ENCODE results near the gene USP31. TPM values are rescaled to one million over a fixed set of nuclear protein-coding genes. Genes with fewer than 3 reads are reported as not detected.

Gene USP31
- total RNA-seq, 1 donor from 2014 or later: 10.1 TPM

DNA sequence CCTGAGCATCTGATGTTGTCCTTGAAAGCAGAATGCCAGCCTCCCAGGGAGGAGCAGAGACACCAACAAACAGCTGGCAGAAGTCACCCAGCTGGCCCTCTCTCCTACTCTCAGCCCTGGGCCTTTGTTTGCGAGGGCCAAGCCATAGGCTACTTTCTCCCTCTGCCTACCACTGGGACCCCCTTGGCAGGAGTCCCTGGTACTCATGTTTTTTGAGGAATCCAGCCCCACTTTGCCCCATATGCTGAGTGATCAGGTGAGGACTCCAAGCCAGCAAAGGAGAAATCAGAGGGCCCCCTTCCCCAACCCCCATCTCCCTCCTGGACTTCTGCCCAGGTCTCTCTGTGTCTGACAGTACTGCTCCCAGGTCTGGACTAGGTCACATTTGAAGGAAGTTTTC lies 121.9 kb downstream of the USP31 start:
- DNase-seq (ENCODE audit: low spot score) (no peak), ATAC-seq (no peak)

DNA sequence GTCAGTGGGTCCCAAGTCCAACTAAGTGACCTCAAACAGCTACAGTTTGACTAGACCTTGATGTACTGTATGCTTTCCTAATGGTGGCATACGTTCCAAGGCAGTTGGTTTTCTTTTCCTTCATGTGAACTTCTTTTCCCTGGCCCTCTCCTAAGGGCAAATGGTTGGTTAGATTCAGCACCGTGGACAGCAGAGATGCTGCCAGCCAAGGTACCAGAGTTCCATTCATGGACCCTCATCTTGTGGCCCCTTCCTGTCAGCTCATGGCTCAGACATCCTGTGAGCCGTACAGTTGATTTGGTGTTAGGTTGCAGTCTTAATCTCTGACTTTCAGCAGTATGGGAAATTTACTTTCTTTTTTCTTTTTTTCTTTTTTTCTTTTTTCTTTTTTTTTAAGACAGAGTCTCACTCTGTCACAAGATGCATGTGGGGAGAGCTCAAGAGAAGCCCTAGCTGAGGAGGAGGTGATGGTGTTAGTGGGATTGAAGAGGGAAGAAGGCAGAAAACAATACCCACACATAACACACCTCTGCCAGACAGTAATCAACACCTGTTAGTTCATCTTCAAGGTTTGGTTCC lies 122.4 kb downstream of the USP31 start:
- ATAC-seq: peak; percentile 41

DNA sequence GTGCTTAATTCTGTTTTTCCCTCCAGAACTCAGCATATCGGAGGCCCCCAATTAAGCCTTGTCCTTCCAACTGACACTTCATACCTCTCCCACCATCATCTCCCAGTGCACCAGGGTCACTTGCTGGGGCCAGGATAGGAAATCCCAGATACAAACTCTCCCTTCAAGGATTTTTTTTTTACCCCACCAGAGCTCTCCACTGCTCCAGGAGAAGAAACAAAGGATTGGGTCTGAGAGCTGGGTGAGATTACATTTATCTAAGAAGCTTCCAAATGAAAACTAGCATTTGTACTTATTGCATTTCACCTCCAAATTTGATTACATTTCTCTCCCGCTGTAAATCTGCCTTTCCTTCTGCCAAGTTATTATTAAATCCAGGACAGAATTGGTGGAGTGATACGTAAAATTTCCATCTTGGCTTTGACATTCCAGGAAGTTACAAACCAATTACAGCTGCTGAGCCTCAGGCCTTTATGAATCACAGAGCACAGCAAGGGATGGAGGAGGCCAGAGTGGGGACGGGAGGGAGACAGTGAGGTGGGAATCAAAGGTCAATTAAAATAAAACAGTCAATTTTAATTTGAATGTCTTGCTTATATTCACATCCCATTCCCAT lies 123.5 kb downstream of the USP31 start:
- DNase-seq (ENCODE audit: low spot score) (no peak), ATAC-seq (no peak)

More for the DNA sequence above, 122.4 kb downstream of the USP31 start:
- no peak for DNase-seq (ENCODE audit: low spot score)

DNA sequence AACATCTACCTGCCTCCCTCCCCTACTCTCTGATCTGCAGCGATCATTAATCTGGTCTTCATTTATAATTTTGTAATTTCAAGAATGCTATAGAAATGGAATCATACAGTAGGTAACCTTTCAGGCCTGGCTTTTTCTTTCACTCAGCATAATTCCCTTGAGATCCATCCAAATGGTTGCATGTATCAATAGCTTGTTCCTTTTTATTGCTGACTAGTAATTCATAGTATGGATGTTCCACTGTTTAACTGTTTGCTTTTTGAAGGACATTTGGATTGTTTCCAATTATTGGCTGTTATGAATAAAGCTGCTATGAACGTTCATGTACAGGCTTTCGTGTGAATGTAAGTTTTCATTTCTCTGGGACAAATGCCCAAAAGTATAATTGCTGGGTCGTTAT lies 125.2 kb downstream of the USP31 start:
- ATAC-seq: no peak
- no peak for DNase-seq (ENCODE audit: low spot score)

DNA sequence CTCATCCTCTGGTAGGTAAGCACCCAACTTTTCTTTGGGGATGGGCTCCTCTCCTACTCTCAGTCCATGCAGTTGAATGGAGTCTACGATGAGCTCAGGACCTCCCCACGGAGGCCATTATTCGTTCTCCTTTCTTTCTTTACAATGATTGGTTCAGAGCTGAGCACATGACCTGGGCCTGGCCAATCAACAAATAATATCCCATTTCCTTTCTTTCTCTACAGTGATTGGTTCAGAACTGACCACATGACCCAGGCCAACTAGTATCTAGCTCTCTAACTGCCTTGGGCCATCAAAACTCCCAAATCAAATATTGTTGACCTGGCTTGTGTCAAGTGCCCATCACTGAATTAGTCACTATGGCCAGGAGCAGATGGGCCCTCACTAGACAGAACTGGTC lies 129.2 kb downstream of the USP31 start:
- DNase-seq (ENCODE audit: low spot score): no peak
- ATAC-seq: no peak

DNA sequence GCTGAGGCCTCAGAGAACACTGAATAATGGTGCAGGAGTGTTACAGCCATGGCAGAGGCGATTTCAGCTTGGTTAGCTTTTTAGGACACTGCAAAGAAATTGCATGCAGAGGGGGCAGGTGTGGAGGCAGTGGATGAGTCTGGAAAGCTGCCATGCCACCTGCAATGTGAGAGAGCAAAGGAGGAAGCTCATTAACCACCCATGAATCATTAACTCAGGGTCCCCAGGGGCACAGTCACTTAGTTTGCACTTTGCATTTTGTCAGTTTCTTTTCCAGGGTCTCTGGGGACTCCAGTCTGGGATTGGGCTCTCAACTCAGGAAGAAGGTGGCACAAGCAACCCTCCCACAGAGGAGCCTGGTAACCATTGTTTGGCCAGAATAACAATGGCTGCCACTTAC lies 132.9 kb downstream of the USP31 start:
- no peak for DNase-seq (ENCODE audit: low spot score)
- no peak for ATAC-seq

DNA sequence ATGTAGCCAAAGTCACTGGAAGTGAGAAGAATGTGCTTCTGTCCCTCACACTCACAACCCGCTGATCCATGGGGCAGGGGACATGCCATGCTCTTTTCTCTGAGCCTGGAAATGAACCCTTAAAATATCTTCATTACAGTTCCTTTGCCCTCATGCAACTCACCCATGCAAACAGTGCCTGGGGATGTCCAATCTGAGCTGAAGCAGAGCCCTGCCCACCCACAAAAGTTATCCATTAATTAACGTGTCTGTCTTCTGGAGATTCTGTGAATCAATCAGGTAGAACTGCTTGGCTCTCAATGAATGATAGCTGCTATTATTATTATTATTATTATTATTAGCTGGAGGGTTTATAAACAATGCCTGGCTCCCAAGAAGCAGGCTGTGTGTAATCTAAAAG lies 133.7 kb downstream of the USP31 start:
- ATAC-seq (no peak), DNase-seq (ENCODE audit: low spot score) (no peak)

DNA sequence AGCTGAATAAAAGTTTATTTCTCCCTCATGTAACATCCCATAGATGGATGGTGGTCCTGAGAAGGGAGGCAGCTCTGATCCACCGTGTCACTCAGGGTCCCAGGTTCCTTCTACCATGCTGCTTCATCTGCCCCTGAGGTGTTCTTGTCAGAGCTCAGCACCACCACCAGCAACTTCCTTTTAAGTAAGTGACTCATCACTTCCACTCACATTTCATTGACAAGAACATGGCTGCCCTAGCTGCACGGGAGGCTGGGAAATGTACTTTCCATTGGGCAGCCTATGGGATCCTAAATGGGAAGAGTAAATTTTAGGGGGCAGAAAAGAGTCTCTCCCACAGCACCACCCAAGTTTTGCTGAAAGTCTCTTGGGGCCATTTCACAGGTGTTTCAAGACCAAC lies 134.7 kb downstream of the USP31 start:
- DNase-seq (ENCODE audit: low spot score) (no peak), ATAC-seq (no peak)

Other genes with a start within 250 kb of the USP31 start
- not detected for gene SCNN1G, start 33.3 kb upstream of the USP31 start, total RNA-seq
- 0.18 TPM for gene SCNN1B, start 152.8 kb upstream of the USP31 start, total RNA-seq